GM21576 (cell line): Measurements from ENCODE around the gene SUSD6.

Experiments used
- ATAC-seq: cut with Tn5 transposase; IDR thresholded peaks from one replicate; pipeline ENCODE4 v1.9.1; 2021; ENCODE audit warnings: mild to moderate bottlenecking, moderate library complexity; ENCODE audit not compliant: unreplicated experiment

The SUSD6 gene

GRCh38 chr14:69754487-69754886, 143.1 kb downstream of the SUSD6 start:
- no peak for ATAC-seq

DNA sequence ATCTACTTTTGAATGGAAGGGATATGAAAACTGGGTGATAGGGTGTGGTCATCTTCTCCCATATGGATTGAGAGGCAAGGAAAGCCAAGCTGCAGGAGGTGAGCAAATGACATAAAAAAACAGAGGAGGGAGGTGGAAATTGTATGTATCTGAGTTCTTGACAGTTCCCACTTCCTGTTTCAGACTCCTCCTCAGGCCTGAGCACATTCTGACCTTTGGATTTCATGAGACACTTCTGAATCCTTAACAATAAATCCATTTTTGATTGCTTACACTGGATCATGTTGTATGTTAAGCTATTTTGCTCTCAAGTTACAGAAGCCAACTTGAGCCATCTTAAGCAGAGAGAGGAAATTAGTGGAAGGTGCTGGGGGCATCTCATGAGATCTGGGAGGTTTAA, 143.9 kb downstream of the SUSD6 start:
- ATAC-seq: no peak

- ATAC-seq: no peak
Observed at GRCh38 chr14:69755784-69756183, 144.4 kb downstream of the SUSD6 start.

GRCh38 chr14:69756298-69756697, 144.9 kb downstream of the SUSD6 start:
- ATAC-seq: no peak

DNA sequence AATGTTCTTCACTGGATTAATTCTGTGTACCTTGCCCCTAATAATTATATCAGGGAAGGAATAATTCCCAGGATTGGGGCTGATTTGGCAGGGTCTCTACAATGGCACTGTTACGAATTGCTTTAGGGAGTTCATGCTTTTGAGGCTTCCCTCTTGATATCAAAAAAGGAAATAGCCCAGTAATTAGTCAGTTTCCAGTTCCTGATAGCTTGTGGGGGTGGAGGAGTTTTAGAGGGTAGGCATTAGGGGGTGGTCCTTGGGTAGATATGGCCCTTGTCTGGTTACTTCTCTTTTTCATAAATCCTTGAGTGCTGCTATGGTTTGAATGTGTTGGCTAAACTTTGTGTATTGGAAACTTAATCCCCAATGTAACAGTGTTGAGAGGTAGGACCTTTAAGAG, 149.4 kb downstream of the SUSD6 start:
- ATAC-seq: no peak

DNA sequence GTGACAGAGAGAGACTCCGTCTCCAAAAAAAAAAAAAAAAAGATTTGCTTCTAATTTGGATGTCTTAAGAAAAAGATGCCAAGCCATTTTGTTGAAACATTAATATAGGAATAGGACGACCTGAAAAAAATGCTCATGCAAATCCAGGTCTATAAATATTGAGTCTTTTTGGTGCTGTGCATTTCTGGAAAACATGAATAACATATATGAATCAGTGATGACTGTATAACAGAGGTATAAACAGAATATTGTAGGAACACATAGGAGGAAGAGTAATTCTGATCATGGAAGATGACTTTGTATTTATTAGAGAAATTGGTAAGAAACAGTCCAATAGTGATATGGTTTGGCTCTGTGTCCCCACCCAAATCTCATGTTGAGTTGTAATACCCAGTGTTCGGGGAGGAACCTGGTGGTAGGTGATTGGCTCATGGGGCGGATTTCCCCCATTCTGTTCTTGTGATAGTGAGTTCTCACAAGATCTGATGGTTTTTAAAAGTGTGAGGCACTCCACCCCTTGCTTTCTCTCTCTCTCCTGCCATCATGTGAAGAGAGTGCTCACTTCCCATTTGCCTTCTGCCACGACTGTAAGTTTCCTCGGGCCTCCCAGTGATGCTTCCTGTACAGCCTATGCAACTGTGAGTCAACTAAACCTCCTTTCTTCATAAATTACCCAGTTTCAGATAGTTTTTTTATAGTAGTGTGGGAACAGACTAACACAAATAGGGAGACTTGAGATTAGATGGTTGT, 152.5 kb downstream of the SUSD6 start:
- no peak for ATAC-seq
